HUDEP-2 (cell line): Measurements from ENCODE around the gene MRPS18B.
A peak's percentile ranks its signal among the peaks of the same experiment; 100 is the strongest.
"Not testable (repeated sequence)": the region's sequence is repeated elsewhere in the genome, so short reads cannot be mapped to it uniquely, and the experiment has no call there.

Experiments used
- DNase-seq, 76 experiments: peaks; one replicate each; lab custom pipeline; 2025; ENCODE audit not compliant: unreplicated experiment in 76 of 76; lab: John Stamatoyannopoulos, UW

MRPS18B gene

DNA sequence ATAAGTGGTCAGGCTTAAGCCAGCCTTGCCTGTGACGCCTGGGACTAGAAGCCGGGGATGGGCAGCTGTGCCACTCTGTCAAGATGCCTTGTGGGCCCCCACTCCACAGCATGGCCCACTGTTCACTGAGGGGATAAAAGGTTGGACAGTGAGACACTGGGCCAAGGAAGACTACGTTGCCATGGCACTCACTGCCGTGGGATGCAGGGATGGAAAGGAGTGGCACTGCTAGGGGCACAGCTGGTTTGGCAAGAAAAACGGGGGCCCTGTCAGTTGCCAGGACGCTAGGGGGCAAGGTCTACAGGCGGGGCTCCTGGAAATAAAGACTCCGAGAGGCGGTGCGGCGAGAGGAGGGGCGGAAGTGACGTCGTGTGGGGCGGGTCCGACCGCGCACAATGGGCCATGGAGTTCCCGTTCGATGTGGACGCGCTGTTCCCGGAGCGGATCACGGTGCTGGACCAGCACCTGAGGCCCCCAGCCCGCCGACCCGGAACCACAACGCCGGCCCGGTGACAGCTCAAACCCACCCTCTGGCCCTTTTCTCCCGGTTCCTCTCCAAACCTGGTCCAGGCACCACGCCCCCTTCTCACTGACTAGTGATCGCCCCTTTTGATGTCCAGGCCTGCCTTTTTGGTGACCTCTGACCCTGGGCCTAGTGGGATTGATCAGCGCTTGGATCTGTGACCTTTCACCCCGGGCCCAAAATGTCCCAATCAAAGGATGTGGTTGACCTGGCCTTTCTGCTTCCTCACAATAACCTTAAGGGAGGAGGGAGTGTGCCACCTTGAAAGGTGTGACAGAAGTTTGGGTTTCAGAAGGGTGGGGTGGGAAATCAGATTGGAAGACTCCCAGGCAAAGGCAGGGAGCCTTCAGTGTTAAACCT is 9.1 kb downstream of the MRPS18B start, which contains the start of gene ATAT1:
Gene ATAT1, plus strand, starts transcription at position 391 of the 883 bp plus-strand sequence.
- DNase-seq: peak in 72 of 76 experiments; percentile 38 to 90 (median 76)

DNA sequence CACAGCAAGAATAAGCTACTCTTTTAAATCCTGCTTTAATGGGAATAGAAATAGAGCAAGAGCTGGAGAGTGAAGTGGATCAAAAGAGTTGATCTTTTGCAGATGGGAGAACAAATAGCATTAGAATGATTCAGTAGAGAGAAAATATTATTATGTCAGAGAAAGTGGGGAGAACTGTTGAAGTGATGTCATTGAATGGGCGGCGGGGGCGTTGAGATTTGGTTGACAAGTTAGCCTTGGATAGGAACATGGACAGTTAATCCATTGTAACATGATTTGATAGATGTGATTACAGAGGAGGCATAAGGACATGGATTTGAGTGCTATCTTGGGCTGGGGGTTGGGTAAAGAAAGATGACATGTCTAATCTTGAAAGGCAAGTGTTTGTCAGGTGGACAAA is 18.2 kb downstream of the MRPS18B start:
- DNase-seq: no peak

DNA sequence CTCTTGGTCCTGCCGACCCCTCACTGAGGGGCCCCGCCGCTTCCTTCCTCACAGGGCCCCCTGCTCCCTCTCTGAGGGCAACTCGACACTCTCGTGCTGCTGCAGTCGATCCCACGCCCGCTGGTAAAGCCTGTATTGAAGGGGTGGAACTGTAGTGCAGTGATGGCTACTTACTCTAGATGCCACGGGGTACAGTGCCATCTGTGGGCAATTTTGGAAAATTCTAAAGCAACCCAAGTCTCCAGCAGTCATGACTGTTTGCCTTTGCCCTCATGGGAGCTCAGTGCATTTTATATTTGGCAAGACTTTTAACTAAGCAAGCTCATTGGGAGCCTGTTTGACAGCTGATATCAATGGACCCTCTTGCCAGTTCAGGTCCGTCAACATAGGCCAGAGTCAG is 22.8 kb downstream of the MRPS18B start:
- peak in 14 of 76 experiments; percentile 1 to 22 (median 12) for DNase-seq

DNA sequence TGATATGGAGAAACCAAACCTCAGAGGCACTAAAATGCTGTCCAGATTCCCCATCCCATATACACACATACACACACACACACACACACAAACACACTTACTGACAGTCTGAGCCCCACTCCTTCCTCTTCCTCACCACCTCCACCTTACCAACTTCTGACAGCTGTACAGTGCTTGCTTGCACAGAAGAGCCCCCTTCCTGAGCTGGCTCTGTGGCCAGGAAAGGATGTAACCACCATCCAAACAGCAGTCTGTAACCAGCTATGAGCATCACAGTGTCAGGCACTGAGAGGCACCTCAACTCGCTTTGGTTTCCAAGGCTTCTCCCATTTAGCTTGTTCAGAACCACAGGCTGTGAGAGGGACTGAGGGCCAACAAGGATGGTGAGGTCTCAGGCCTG is 23.4 kb downstream of the MRPS18B start:
- DNase-seq: no peak

DNA sequence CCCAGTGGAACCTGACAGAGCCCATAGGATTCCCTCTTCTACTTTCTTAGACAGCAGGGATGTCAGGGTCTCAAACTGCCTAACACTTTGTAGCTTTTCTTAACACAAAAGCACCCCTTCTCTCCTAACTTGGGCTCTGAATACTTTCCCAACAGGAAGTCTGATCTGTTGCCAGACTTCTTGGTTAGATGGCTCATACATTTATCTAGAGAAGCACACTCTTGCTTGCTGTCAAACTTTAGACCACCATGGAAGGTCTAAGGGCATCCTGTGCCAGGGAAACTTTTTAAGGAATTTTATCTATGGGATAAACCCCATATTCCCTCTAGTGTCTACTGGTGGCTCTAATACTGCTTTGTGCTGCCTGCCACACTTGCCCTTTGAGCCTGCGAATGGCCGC is 26.0 kb downstream of the MRPS18B start:
- no peak for DNase-seq

DNA sequence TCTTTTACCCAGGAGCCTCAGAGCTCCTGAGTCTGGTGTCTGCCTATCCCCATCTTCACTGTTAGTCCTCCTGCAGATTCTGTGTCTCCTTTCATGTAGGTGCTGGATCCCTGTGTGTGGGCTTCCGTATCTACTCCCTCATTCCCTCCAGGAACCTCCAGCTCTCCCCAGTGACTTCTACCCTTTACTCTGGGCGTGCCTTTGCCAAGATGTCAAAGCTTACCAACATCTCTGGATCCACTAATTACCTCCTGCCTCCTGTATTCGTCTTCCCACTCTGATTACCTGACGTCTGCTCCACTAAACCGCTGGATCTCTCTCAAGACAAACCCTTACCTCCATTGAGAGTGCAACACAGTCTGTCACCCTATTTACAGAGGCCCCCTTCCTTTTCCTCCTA is 27.1 kb downstream of the MRPS18B start:
- no peak for DNase-seq

DNA sequence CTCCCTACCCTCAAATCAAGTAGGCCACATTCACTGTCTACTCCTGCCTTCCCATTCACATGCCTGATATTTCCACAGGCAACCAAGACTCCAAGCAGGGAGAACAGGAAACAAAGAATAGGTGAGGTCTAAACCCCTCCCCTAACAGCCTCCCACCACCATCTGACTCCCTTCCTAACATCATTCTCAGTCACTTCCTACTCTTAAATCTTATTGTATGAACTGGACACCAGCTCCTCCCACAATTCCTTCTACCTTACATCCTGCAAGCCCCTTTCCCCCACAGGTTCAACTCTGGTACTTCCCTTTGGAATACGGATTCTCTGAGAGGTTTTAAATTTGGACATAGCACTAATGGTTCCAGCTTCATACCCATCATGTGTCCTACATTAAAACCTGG is 28.3 kb downstream of the MRPS18B start:
- no peak for DNase-seq

DNA sequence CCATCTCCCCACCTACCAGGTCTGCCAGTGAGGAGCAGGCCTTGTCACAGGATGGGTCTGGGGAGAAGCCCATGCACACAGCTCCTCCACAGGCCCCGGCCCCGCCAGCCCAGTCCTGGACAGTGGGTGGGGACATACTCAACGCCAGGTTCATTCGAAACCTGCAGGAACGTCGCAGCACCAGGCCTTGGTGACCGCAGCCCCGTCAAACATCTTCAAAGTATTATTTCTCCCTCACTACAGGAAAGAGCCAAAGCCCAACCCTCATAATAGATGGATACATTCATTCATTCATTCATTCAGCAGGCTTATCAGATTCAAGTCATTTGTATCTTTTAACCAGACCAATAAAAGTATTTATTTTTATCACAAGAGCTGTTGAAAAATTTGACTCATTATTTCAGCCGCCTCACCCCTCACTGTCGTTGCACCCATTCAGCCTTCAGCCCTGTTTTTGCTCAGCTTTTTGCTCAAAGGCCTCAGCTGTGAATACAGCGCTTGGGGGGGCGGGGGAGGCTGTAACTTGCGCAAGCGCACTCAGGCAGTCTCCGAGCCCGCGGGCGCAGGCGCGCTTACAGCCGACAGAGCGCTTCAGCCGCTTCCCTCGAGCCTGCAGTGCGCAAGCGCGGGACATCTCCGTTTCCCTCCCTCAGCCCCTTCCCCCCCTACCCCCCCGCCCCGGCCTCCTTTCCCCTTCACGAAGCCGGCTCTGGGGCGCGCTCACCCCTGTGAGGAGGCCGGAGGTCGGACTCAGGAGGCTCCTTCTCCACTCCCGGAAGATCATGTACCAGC is 29.0 kb downstream of the MRPS18B start, which contains the start of gene C6orf136:
Gene C6orf136, plus strand, starts transcription at position 684 of the 792 bp plus-strand sequence. Its CDS starts 99 bp downstream, at position 783.
- DNase-seq: peak in 74 of 76 experiments; percentile 62 to 96 (median 90)

DNA sequence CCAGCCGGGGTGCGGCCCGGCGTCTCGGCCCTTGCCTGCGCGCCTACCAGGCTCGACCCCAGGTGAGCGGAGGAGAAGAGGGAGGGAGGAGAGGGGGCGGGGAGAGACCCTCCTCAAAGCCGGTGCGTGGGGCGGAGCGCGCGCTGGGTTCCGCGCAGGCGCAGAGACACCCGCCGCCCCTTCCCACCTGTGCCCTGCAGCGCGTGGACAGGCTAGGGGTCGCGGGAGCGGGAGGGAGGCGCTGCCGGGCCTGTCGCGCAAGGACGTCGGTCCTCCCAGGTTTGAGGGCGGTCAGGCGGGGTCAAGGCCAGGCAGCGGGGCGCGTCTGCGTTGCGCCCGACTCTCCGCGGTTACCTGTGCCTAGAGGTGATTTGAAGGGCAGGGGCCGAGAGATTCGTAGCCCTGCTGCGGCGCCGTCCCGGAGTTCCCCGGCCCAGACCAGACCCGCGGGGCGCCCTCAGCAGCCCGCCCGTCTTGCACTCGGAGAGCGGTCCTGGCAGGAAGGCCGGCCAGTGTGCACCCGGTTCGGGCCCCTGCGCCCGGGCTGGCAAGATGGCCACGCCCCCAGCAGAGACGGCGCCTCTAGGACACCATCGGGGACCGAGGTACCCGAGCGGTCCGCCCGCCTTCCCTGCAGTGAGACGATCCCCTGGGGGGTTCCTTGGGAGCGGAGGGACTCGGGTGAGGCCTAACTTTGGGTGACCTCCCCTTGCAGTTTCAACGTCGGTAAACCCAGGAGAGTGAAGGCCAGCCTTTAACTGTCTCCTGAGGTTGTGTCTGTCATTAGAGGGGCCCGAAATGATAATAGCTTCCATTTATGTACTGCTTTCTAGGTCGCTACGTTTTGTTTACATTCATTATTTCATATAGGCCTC is 29.8 kb downstream of the MRPS18B start:
- peak in 74 of 76 experiments; percentile 20 to 93 (median 74) for DNase-seq

DNA sequence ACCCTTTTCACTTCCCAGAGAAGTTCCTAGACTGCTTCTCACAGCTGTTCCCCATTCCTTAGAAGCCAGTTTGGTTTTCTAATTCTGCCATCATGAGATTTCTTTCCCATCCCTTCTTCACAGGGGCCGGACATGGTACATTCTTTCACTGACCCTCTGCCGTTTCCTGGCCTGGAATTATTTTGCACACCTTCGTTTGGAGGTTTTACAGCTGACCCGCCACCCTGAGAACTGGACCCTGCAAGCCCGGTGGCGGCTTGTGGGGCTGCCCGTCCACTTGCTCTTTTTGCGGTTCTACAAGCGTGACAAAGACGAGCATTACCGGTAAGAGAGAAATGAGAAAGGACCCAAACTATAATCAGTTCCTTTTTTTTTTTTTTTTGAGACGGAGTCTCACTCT is 33.5 kb downstream of the MRPS18B start:
- DNase-seq: no peak

DNA sequence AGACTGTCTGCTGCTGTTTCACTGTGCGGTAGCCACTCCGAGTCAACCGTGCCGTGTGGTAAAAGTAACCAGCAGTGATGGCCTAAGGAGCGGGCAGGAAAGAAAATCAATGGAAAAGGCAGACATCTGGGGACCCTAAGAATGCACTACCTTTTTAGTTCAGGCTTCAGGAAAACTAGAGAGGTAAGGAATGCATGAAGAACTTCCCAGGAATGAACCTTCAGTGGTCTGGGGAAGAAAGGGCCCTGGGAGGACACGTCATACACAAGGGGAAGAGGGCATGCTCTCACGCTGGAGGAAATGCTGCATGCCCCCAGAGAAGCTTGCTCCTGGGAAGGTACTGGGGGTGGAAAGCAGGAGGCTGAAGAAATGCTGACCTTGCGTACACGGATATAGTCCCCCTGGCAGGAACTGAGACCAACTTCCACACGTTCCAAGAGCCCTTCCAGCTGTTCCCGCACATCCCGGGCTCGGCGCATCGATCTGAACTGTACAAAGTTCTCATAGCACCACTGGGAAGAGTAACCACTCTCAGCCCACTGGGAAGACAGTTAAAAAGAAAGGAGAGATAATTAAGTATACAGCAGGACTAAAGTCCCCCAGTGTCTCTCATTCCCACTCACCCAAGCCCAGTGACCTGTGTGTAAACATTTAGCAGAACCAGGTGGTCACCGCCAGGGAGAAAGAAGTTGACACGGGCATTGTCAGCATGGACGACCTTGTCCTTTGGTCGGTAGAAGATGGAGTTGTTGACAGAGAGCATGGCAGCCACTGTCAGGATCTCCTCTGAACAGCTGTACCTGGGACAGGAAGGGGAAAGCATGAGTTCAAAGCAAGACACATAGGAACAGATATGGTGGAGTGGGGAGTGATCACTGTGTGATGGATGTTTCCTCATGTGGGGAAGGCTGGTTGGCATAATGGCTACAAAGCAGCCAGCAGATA is 37.4 kb downstream of the MRPS18B start:
- no peak for DNase-seq

DNA sequence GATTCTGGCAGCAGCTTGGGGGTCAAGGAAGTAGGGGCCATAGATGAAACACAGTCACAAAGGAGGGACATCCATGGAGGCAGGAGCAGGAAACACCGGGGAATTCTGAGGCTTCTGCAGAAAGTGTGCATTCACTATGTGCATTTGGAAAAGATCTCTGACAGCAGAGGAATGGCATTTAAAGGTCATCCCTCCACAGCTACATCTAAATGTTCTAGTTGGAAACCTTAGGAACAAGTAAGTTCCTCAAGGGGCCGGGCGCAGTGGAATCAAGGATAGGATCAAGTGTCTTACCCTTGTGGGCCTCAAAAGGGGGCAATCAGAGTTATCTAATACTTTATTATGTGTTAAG is 38.1 kb downstream of the MRPS18B start:
- DNase-seq: no peak

DNA sequence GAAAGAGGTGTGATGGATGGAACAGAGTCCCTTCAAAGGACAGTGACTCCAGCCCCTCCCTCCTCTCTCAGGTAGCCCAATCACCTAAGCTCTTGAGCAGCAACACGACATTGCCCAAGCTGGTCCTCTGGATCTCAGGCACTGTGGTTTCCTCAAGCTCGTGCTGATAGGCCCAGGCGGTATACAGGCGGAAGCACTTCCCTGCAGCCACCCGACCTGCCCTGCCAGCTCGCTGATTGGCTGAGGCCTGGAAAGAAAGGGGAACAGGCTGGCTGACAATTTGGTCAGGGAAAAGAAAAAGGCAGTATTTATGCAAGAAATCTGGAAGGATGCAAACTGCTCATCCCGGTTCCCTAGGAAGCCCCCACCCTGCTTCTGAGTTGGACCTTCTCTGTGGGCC is 38.9 kb downstream of the MRPS18B start:
- DNase-seq: no peak

DNA sequence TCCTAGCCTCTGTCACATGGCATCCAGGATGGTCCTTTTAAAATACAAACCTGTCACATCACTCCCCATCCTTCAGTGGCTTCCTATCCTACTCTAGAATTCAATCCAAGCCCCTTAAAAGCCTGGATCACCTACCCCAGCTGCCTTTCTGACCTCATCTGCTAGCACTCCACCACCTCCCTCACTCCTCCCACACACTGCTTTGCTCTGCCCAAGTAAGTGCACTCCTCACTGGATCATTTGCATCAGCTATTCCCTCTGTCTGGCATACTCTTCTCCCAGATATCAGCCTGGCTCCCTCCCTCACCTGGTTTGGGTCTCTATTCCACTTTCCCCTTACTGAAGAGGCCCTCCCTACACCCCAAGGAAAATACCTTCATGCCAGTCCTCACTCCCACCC is 39.8 kb downstream of the MRPS18B start:
- DNase-seq: no peak

DNA sequence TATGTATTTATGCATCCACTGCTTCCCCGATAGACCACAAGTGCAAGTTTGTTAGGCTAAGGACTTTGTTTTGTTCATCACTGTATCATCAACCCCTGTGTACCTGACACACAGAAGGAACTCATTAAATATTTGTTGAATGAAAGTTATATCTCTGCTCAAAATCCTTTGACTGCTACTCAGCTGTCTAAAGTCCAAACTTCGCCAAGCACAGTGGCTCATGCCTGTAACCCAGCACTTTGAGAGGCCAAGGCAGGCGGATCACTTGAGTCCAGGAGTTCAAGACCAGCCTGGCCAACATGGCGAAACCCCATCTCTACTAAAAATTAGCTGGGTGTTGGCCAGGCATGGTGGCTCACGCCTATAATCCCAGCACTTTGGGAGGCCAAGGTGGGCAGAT is 40.3 kb downstream of the MRPS18B start:
- DNase-seq: not testable (repeated sequence)

DNA sequence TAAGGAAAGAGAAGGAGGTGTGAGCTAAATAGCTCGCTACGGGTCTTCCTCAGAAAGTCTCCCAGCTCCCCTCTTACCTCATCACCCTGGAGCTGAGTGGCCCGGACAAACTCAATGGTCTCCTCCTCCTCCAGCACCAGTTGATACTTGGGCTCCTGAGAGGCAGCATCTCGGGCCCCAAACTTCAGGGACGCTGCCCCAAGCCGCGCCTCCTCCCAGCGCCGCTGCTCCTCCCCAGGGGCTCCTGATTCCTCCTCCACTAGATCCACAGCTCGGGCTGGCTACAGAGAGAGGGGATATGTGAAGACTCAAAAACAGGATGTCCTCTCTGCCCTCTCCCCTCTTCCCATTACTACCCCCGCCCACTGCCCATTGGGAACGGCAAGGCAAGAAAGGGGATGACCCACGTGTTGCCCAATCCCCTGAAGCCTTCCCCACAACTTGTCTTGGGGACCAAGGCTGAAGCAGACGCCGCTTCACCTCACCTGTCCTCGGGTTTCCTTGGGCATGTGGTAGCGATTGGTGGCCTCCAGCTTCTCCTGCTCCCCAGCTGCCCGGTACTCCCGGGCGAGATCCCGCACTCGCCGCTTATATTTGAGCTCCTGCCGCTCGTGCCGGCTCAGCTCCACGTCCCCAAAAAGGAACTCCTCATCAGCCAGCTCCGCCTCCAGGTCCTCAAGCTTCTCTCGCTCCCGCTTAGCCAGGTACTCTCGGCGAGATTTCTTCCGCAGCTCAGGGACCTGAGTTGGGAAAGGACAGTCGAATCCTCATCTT is 47.5 kb downstream of the MRPS18B start:
- no peak for DNase-seq

DNA sequence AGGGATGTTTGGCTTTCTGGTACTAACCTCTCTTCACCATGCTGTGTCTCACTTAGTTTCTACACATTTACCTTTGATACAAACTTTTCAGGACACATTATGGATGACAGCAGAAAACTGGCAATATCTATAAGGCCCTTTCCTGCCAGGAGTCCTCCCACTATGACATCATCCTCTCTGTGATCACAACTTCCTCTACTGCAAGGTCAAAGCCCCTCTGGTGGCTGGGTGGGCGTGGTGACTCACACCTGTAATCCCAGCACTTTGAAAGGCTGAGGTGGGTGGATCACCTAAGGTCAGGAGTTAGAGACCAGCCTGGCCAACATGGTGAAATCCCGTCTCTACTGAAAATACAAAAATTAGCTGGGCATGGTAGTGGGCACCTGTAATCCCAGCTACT is 48.7 kb downstream of the MRPS18B start:
- not testable (repeated sequence) for DNase-seq

DNA sequence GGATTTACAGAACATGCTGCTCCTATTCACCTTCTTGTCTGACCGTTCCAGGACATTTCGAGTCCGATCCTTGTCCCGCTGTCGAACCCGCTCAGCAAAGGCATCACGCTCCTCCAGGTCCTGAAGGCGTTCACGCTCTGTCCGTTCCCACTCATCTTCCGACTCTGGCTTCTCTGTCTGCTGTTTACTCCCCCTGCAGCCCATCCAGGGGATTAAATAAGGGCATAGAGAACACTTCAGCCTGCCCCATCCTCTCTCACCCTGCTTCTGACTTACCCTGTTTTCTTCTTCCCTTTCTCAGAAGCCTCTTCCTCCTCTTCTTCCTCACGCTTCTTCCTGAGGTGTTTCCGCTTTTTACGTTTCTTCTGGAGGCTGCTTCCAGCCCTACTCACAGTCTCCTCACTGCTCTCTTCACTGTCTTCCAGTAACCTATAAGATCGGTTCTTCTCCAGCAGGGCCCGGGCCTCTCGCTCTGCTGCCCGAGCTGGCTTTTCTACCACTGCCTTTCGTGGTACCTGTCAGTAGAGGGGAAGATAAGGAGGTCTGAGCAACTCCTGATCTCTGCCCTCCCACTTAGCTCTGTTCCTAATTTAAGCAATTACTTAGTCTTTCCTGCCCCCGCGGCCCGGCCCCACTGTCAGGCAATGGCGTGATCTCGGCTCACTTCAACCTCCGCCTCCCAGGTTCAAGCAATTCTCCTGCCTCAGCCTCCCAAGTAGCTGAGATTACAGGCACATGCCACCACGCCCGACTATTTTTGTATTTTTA is 53.3 kb downstream of the MRPS18B start:
- DNase-seq: peak in 1 of 76 experiments; percentile 7
